Measurements from ENCODE around the gene LILRB3. TPM values are rescaled to one million over a fixed set of nuclear protein-coding genes. Genes with fewer than 3 reads are reported as not detected.
"Not testable (repeated sequence)": the region's sequence is repeated elsewhere in the genome, so short reads cannot be mapped to it uniquely, and the experiment has no call there.

The LILRB3 gene
- total RNA-seq, 2 donors from 2014 or later = 0.85 to 1.8 TPM

- ATAC-seq (replicated peaks) = no peak
- H3K4me1 Mint-ChIP-seq = no peaks in the 10 kb centered on the region
Measured at GRCh38 chr19:54229146-54229545, 6.3 kb upstream of the LILRB3 start.

GRCh38 chr19:54224619-54225018, 1.8 kb upstream of the LILRB3 start:
- H3K27ac Mint-ChIP-seq; H3K4me3 Mint-ChIP-seq; H3K9me3 Mint-ChIP-seq; H3K4me1 Mint-ChIP-seq; H3K36me3 Mint-ChIP-seq (ENCODE audit: low read depth); ATAC-seq (replicated peaks); H3K27me3 Mint-ChIP-seq: not testable (repeated sequence)

More at GRCh38 chr19:54229146-54229545, 6.3 kb upstream of the LILRB3 start:
- H3K27ac Mint-ChIP-seq = no peak overlapping the region
- no peaks in the 10 kb centered on the region for H3K27me3 Mint-ChIP-seq
- no peaks in the 10 kb centered on the region for H3K36me3 Mint-ChIP-seq (ENCODE audit: low read depth)
- H3K4me3 Mint-ChIP-seq = no peak overlapping the region
- no peaks in the 10 kb centered on the region for H3K9me3 Mint-ChIP-seq

GRCh38 chr19:54223937-54224281, 1.1 kb upstream of the LILRB3 start:
- H3K4me1 Mint-ChIP-seq; H3K9me3 Mint-ChIP-seq; H3K27ac Mint-ChIP-seq; H3K27me3 Mint-ChIP-seq; H3K36me3 Mint-ChIP-seq (ENCODE audit: low read depth); ATAC-seq (replicated peaks); H3K4me3 Mint-ChIP-seq: not testable (repeated sequence)

GRCh38 chr19:54223277-54223936, 600 bp upstream of the LILRB3 start:
- H3K4me1 Mint-ChIP-seq; H3K36me3 Mint-ChIP-seq (ENCODE audit: low read depth); H3K9me3 Mint-ChIP-seq; ATAC-seq (replicated peaks); H3K4me3 Mint-ChIP-seq; H3K27me3 Mint-ChIP-seq: not testable (repeated sequence)
- H3K27ac Mint-ChIP-seq = peak overlapping the region; percentile 67

- H3K9me3 Mint-ChIP-seq; H3K27me3 Mint-ChIP-seq; H3K4me3 Mint-ChIP-seq; H3K27ac Mint-ChIP-seq; ATAC-seq (replicated peaks); H3K36me3 Mint-ChIP-seq (ENCODE audit: low read depth); H3K4me1 Mint-ChIP-seq: not testable (repeated sequence)
Measured at GRCh38 chr19:54221947-54222346, 860 bp downstream of the LILRB3 start.

- H3K4me3 Mint-ChIP-seq; H3K4me1 Mint-ChIP-seq; H3K27me3 Mint-ChIP-seq; H3K9me3 Mint-ChIP-seq; ATAC-seq (replicated peaks); H3K27ac Mint-ChIP-seq: not testable (repeated sequence)
- peaks cover 16% of the 10 kb centered on the region for H3K36me3 Mint-ChIP-seq (ENCODE audit: low read depth)
Measured at GRCh38 chr19:54219702-54220101, 3.1 kb downstream of the LILRB3 start.

- Mint-ChIP-seq H3K4me1 (no peaks in the 10 kb centered on the region), H3K9me3 (no peaks in the 10 kb centered on the region), H3K36me3 (ENCODE audit: low read depth) (peaks cover 16% of the 10 kb centered on the region), H3K27me3 (no peaks in the 10 kb centered on the region), H3K4me3 (no peak overlapping the region), H3K27ac (no peak overlapping the region)
- ATAC-seq (replicated peaks) = no peak
Measured at GRCh38 chr19:54218960-54219661, 3.7 kb downstream of the LILRB3 start.

- H3K36me3 Mint-ChIP-seq (ENCODE audit: low read depth) = peaks cover 18% of the 10 kb centered on the region
- H3K4me1 Mint-ChIP-seq = no peaks in the 10 kb centered on the region
- H3K27ac Mint-ChIP-seq = no peak overlapping the region
- no peak for ATAC-seq (replicated peaks)
- no peaks in the 10 kb centered on the region for H3K27me3 Mint-ChIP-seq
- H3K9me3 Mint-ChIP-seq = no peaks in the 10 kb centered on the region
- H3K4me3 Mint-ChIP-seq = no peak overlapping the region
Measured at GRCh38 chr19:54218259-54218658, 4.5 kb downstream of the LILRB3 start.

GRCh38 chr19:54217517-54218247, 5.1 kb downstream of the LILRB3 start:
- H3K9me3 Mint-ChIP-seq; ATAC-seq (replicated peaks); H3K4me3 Mint-ChIP-seq; H3K4me1 Mint-ChIP-seq; H3K27ac Mint-ChIP-seq; H3K27me3 Mint-ChIP-seq: not testable (repeated sequence)
- peaks cover 24% of the 10 kb centered on the region for H3K36me3 Mint-ChIP-seq (ENCODE audit: low read depth)

GRCh38 chr19:54216869-54217268, 5.9 kb downstream of the LILRB3 start:
- Mint-ChIP-seq H3K36me3 (ENCODE audit: low read depth) (peaks cover 32% of the 10 kb centered on the region), H3K27me3 (no peaks in the 10 kb centered on the region), H3K4me3 (no peak overlapping the region), H3K4me1 (no peaks in the 10 kb centered on the region), H3K9me3 (no peaks in the 10 kb centered on the region), H3K27ac (no peak overlapping the region)
- ATAC-seq (replicated peaks) = no peak

GRCh38 chr19:54214734-54215133, 8.1 kb downstream of the LILRB3 start:
- H3K27ac Mint-ChIP-seq; H3K4me3 Mint-ChIP-seq; H3K9me3 Mint-ChIP-seq; H3K27me3 Mint-ChIP-seq; ATAC-seq (replicated peaks): not testable (repeated sequence)
- Mint-ChIP-seq H3K4me1 (peaks cover 13% of the 10 kb centered on the region), H3K36me3 (ENCODE audit: low read depth) (peaks cover 50% of the 10 kb centered on the region)

- peaks cover 51% of the 10 kb centered on the region for H3K36me3 Mint-ChIP-seq (ENCODE audit: low read depth)
- not testable (repeated sequence) for H3K27me3 Mint-ChIP-seq
Measured at GRCh38 chr19:54214217-54214616, 8.6 kb downstream of the LILRB3 start.

GRCh38 chr19:54211235-54211634, 11.6 kb downstream of the LILRB3 start:
- H3K27me3 Mint-ChIP-seq = no peaks in the 10 kb centered on the region
- no peaks in the 10 kb centered on the region for H3K9me3 Mint-ChIP-seq
- H3K27ac Mint-ChIP-seq = peak overlapping the region; percentile 83
- H3K4me1 Mint-ChIP-seq = peaks cover 31% of the 10 kb centered on the region
- peaks cover 63% of the 10 kb centered on the region for H3K36me3 Mint-ChIP-seq (ENCODE audit: low read depth)
- no peak for ATAC-seq (replicated peaks)
- peak overlapping the region; percentile 91 for H3K4me3 Mint-ChIP-seq

More at GRCh38 chr19:54214217-54214616, 8.6 kb downstream of the LILRB3 start:
- not testable (repeated sequence) for H3K27ac Mint-ChIP-seq; H3K9me3 Mint-ChIP-seq; ATAC-seq (replicated peaks); H3K4me3 Mint-ChIP-seq
- peaks cover 15% of the 10 kb centered on the region for H3K4me1 Mint-ChIP-seq

- Mint-ChIP-seq H3K4me3 (peak overlapping the region; percentile 91), H3K27me3 (no peaks in the 10 kb centered on the region)
- ATAC-seq (replicated peaks) = no peak
Measured at GRCh38 chr19:54209811-54210494, 12.9 kb downstream of the LILRB3 start.

More at GRCh38 chr19:54209811-54210494, 12.9 kb downstream of the LILRB3 start:
- Mint-ChIP-seq H3K27ac (peak overlapping the region; percentile 83), H3K9me3 (no peaks in the 10 kb centered on the region), H3K4me1 (peaks cover 38% of the 10 kb centered on the region), H3K36me3 (ENCODE audit: low read depth) (peaks cover 76% of the 10 kb centered on the region)

All from activated T-helper 17 cell treated with anti-CD3 and anti-CD28 coated beads, Interleukin-2, amount 50 U/mL, for 72 hours (primary cell).